Measurements from ENCODE around the gene RFX3.

The RFX3 gene

GRCh38 chr9:3513265-3513818 is 12.5 kb downstream of the RFX3 start:
- no peak for FAIRE-seq

- FAIRE-seq, result no peak
Observed at GRCh38 chr9:3511551-3511950, 14.2 kb downstream of the RFX3 start.

GRCh38 chr9:3510796-3511195 is 15.0 kb downstream of the RFX3 start:
- FAIRE-seq, result no peak

- no peak for FAIRE-seq
Observed at GRCh38 chr9:3509926-3510325, 15.9 kb downstream of the RFX3 start.

GRCh38 chr9:3508521-3509291 is 17.1 kb downstream of the RFX3 start:
- peak; percentile 93 for FAIRE-seq

GRCh38 chr9:3508078-3508431 is 17.7 kb downstream of the RFX3 start:
- no peak for FAIRE-seq

- peak; percentile 47 for FAIRE-seq
Observed at GRCh38 chr9:3507395-3508077, 18.3 kb downstream of the RFX3 start.

GRCh38 chr9:3506164-3506563 is 19.6 kb downstream of the RFX3 start:
- FAIRE-seq, result no peak

- FAIRE-seq, result peak; percentile 72
Observed at GRCh38 chr9:3502560-3503398, 23.0 kb downstream of the RFX3 start.

- no peak for FAIRE-seq
Observed at GRCh38 chr9:3500044-3500443, 25.8 kb downstream of the RFX3 start.

GRCh38 chr9:3498691-3499090 is 27.1 kb downstream of the RFX3 start:
- peak; percentile 99 for FAIRE-seq

GRCh38 chr9:3497857-3498256 is 27.9 kb downstream of the RFX3 start:
- FAIRE-seq, result no peak

GRCh38 chr9:3497401-3497800 is 28.4 kb downstream of the RFX3 start:
- FAIRE-seq, result no peak

- FAIRE-seq, result no peak
Observed at GRCh38 chr9:3495855-3496254, 29.9 kb downstream of the RFX3 start.

- FAIRE-seq, result no peak
Observed at GRCh38 chr9:3492214-3492613, 33.6 kb downstream of the RFX3 start.

GRCh38 chr9:3491450-3491849 is 34.4 kb downstream of the RFX3 start:
- peak; percentile 82 for FAIRE-seq

- FAIRE-seq, result no peak
Observed at GRCh38 chr9:3490957-3491356, 34.8 kb downstream of the RFX3 start.

GRCh38 chr9:3482578-3482977 is 43.2 kb downstream of the RFX3 start:
- FAIRE-seq, result no peak

- no peak for FAIRE-seq
Observed at GRCh38 chr9:3480353-3480655, 45.5 kb downstream of the RFX3 start.

GRCh38 chr9:3479514-3480352 is 46.1 kb downstream of the RFX3 start:
- no peak for FAIRE-seq

- no peak for FAIRE-seq
Observed at GRCh38 chr9:3478549-3478953, 47.2 kb downstream of the RFX3 start.

GRCh38 chr9:3477236-3477834 is 48.5 kb downstream of the RFX3 start:
- no peak for FAIRE-seq
